EL (cell line): ENCODE results near the gene ITPR1.
"Not testable (repeated sequence)": the region's sequence is repeated elsewhere in the genome, so short reads cannot be mapped to it uniquely, and the experiment has no call there.

Experiments
- DNase-seq: peaks from one replicate; pipeline ENCODE4 v3.0.0-alpha.2; 2016

ITPR1 gene

GRCh38 chr3:4749567-4750002 lies 256.4 kb downstream of the ITPR1 start:
- no peak for DNase-seq

GRCh38 chr3:4750306-4750968 lies 257.3 kb downstream of the ITPR1 start:
- no peak for DNase-seq

GRCh38 chr3:4751029-4751501 lies 257.9 kb downstream of the ITPR1 start:
- DNase-seq, result no peak

GRCh38 chr3:4751502-4752101 lies 258.5 kb downstream of the ITPR1 start:
- peak; percentile 86 for DNase-seq

- peak; percentile 36 for DNase-seq
Observed at GRCh38 chr3:4752201-4753072, 259.3 kb downstream of the ITPR1 start.

GRCh38 chr3:4753073-4753691 lies 260.0 kb downstream of the ITPR1 start:
- no peak for DNase-seq

GRCh38 chr3:4754180-4755086 lies 261.3 kb downstream of the ITPR1 start:
- no peak for DNase-seq

- no peak for DNase-seq
Observed at GRCh38 chr3:4755566-4755965, 262.4 kb downstream of the ITPR1 start.

- DNase-seq, result no peak
Observed at GRCh38 chr3:4756057-4756775, 263.1 kb downstream of the ITPR1 start.

GRCh38 chr3:4756855-4757574 lies 263.9 kb downstream of the ITPR1 start:
- no peak for DNase-seq

GRCh38 chr3:4757575-4758248 lies 264.6 kb downstream of the ITPR1 start:
- DNase-seq, result no peak

GRCh38 chr3:4758249-4758860 lies 265.2 kb downstream of the ITPR1 start:
- no peak for DNase-seq

- no peak for DNase-seq
Observed at GRCh38 chr3:4758957-4759656, 266.0 kb downstream of the ITPR1 start.

GRCh38 chr3:4759689-4760312 lies 266.7 kb downstream of the ITPR1 start:
- DNase-seq, result no peak

- no peak for DNase-seq
Observed at GRCh38 chr3:4761759-4762158, 268.6 kb downstream of the ITPR1 start.

- DNase-seq, result not testable (repeated sequence)
Observed at GRCh38 chr3:4762481-4763230, 269.5 kb downstream of the ITPR1 start.

GRCh38 chr3:4763604-4764247 lies 270.6 kb downstream of the ITPR1 start:
- DNase-seq, result no peak
